ENCODE results near the gene RING1.

Gene RING1

DNA sequence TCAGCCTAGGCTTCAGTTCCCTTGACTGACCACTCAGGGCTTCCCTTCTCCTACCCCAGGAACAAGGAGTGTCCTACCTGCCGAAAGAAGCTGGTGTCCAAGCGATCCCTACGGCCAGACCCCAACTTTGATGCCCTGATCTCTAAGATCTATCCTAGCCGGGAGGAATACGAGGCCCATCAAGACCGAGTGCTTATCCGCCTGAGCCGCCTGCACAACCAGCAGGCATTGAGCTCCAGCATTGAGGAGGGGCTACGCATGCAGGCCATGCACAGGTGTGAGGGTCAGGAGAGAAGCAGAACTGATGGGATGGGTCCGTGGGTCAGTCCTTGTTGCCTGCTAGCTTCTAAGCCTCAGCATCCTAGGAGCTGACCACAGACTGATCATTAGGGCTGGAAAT is 1.6 kb downstream of the RING1 start:
- TF ChIP-seq, protein P1, sequence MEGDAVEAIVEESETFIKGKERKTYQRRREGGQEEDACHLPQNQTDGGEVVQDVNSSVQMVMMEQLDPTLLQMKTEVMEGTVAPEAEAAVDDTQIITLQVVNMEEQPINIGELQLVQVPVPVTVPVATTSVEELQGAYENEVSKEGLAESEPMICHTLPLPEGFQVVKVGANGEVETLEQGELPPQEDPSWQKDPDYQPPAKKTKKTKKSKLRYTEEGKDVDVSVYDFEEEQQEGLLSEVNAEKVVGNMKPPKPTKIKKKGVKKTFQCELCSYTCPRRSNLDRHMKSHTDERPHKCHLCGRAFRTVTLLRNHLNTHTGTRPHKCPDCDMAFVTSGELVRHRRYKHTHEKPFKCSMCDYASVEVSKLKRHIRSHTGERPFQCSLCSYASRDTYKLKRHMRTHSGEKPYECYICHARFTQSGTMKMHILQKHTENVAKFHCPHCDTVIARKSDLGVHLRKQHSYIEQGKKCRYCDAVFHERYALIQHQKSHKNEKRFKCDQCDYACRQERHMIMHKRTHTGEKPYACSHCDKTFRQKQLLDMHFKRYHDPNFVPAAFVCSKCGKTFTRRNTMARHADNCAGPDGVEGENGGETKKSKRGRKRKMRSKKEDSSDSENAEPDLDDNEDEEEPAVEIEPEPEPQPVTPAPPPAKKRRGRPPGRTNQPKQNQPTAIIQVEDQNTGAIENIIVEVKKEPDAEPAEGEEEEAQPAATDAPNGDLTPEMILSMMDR (IDR thresholded peaks at IDR 0.05; ENCODE audit: low read length, missing control alignments) = no peak
- DNase-seq (ENCODE audit: low read depth) = no peak
- no peak overlapping the region for H3K4me3 ChIP-seq (replicated peaks; ENCODE audit: low read depth, low read length)

DNA sequence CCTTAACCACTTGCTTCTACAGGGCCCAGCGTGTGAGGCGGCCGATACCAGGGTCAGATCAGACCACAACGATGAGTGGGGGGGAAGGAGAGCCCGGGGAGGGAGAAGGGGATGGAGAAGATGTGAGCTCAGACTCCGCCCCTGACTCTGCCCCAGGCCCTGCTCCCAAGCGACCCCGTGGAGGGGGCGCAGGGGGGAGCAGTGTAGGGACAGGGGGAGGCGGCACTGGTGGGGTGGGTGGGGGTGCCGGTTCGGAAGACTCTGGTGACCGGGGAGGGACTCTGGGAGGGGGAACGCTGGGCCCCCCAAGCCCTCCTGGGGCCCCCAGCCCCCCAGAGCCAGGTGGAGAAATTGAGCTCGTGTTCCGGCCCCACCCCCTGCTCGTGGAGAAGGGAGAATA is 2.8 kb downstream of the RING1 start:
- TF ChIP-seq, protein P1 (IDR thresholded peaks at IDR 0.05; ENCODE audit: low read length, missing control alignments) = no peak
- DNase-seq (ENCODE audit: low read depth) = no peak
- H3K4me3 ChIP-seq (replicated peaks; ENCODE audit: low read depth, low read length) = no peak overlapping the region

DNA sequence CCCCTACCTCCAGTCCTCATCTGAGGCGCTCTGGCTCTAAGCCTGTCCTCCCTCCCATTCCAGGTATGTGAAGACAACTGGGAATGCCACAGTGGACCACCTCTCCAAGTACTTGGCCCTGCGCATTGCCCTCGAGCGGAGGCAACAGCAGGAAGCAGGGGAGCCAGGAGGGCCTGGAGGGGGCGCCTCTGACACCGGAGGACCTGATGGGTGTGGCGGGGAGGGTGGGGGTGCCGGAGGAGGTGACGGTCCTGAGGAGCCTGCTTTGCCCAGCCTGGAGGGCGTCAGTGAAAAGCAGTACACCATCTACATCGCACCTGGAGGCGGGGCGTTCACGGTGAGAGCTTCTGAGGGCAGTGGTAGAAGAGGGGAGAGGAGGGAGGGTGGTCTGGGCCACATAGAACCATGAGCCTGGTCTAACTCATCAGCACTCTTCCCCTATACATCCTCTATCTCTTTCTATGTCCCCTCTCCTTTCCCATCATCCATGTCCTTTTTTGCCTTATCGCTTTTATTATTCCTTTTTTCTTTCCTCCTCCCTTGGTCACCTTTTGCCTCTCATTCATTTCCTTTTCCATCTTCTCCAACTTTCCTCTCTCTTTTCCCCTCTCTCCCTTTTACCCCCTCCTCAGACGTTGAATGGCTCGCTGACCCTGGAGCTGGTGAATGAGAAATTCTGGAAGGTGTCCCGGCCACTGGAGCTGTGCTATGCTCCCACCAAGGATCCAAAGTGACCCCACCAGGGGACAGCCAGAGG is 3.5 kb downstream of the RING1 start:
- no peak overlapping the region for H3K4me3 ChIP-seq (replicated peaks; ENCODE audit: low read depth, low read length)
- no peak for DNase-seq (ENCODE audit: low read depth)
- TF ChIP-seq, protein P1 (IDR thresholded peaks at IDR 0.05; ENCODE audit: low read length, missing control alignments) = no peak

DNA sequence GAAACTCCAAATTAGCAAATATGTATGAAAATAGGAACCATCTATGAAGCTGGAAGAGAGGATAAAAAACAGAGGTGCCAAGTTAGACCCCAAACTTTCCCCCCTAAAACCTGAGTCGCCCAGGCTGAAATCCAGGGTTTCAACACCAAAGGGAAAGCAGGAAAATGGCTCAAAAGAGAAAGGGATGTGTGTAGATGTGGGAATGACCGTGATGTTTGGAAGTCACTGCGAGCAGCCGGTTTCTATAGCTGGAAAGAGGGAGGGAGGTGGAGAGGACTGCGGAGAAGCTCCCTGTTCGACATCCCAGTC is 4.5 kb downstream of the RING1 start:
- DNase-seq (ENCODE audit: low read depth) = peak; percentile 18
- peak overlapping the region; percentile 60 for H3K4me3 ChIP-seq (replicated peaks; ENCODE audit: low read depth, low read length)
- TF ChIP-seq, protein P1 (IDR thresholded peaks at IDR 0.05; ENCODE audit: low read length, missing control alignments) = no peak

DNA sequence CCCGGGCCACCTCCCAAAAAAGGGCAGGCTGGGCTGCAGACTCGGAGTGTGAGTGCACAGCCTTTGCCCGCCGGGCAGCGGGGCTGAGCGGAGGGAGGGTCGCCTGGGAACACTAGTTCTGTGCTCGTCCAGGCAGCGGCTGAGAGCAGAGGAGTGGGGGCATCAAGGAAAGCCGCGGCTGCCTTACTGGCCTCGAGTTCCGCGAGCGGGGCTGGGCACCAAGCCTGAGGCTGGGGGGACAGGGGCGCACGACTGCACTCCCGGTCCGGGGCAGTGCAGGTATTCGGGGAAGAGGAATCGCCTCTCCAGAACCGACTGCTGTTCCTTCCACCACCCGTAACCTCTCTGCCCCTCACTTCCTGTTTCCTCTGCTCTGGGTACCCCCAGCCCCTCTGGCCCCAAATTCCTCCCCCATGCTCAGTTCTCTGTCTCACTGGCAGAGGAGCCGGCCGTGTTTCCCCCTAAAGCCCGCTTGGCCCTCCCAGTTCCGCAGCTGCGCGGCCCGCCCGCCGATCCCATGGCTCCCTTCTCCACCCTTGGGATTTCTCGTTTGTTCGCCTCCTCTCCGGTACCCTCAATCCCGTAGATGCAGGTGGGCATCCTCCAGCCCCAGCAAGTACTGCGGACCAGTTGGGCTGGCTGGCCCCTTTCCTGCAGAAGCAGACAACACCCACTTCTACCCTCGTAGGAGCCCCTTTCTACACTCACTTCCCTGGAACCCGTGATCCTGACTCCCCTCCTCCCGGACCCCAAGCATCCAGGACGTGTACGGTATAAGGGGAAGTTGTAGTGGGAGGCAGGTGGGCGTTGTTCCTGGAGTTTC is 5.1 kb downstream of the RING1 start:
- peak; percentile 24 for DNase-seq (ENCODE audit: low read depth)
- TF ChIP-seq, protein P1 (IDR thresholded peaks at IDR 0.05; ENCODE audit: low read length, missing control alignments) = no peak
- H3K4me3 ChIP-seq (replicated peaks; ENCODE audit: low read depth, low read length) = peak overlapping the region; percentile 60

DNA sequence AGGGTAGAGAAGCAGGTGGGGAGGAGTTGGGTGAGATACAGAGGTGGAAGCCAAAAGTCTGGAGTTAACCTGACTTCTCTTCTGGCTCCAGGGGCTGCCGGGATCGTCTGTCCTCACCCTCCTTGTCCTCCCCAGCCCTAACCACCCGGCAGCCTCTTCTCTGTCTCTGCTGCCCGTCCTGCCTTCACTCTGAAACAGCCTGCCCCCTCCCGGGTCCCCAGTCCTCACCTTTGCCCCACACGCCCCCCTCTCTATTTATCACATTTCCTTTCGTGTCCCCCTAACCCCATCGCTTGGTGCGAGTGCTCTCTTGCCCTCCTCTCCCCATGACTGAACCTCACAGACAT is 5.7 kb downstream of the RING1 start:
- DNase-seq (ENCODE audit: low read depth) = no peak
- H3K4me3 ChIP-seq (replicated peaks; ENCODE audit: low read depth, low read length) = peak overlapping the region; percentile 60

More for the DNA sequence above, 5.7 kb downstream of the RING1 start:
- TF ChIP-seq, protein P1 (IDR thresholded peaks at IDR 0.05; ENCODE audit: low read length, missing control alignments) = no peak
